ENCODE measurements around the gene ZBTB37. TPM values are rescaled to one million over a fixed set of nuclear protein-coding genes. Genes with fewer than 3 reads are reported as not detected.
A peak's percentile ranks its signal among the peaks of the same experiment; 100 is the strongest.
"Not testable (repeated sequence)": the region's sequence is repeated elsewhere in the genome, so short reads cannot be mapped to it uniquely, and the experiment has no call there.

The ZBTB37 gene
- total RNA-seq, 1 experiment from 2014 or later, result 3.8 TPM

DNA sequence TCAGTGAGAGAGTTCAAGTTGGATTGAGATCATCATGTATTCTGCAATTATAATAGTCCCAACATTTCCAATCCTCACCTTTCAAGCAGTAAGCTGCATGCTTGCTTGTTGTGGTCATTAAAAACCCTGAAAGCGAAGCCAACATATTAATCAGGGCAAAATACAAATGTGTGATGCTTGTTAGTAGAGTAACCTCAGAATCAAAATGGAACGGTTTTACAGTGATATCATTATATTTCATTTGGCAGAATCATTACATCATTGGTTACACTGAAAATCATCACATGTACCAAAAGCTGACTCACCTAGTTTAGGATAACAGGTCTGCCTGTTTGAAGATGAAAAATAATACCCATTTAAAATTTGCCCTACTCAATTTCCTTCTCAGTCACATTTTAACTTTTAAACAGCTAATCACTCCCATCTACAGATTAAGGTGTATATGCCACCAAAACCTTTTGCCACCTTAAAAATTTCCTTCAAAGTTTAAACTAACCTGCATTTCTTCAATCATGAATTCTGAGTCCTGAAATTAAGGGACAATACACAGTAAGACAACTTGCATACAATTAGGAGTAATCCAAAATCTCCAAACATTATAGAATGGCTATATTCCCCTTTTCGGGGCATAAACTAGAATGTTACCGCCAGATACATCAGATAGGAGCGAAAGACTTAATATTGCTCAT lies 3.9 kb upstream of the ZBTB37 start:
- peak; percentile 34 for DNase-seq (ENCODE audit: low read depth)

GRCh38 chr1:173865468-173866164 lies 2.6 kb upstream of the ZBTB37 start:
- peak; percentile 20 for DNase-seq (ENCODE audit: low read depth)

DNA sequence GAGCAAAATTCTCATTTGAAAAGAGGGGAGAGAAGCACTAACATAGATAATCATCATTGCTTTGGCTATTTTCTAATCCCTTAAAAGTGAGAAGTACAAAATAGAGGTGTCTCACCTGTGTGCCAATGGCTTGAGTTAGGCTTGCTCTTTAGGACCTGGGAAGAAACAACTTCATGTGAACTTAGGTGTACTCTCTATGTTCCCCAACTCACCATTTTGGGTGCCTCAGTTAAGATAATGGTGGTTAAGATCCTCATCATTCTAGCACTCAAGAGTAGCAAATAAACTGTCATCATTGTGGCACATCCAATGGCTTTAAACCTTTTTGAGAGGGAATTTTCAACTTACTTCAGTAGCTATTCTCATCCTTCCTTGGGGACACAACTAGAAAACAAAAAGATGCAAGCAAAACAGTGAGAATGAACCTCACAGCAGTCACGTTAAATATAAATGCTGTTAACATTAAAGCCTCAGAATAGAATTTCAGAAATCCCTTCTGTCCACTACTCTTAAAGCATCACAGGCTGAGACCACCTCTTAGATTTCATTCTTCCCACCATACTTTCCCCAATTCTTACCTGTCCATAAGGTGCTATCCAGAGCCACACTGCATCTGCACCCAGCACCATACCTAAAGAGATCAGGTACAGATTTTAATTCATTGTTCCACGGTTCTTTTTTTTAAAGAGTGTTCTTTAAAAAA lies 1.6 kb upstream of the ZBTB37 start:
- DNase-seq (ENCODE audit: low read depth), result peak; percentile 17

GRCh38 chr1:173867141-173867752 lies 933 bp upstream of the ZBTB37 start:
- DNase-seq (ENCODE audit: low read depth), result no peak

DNA sequence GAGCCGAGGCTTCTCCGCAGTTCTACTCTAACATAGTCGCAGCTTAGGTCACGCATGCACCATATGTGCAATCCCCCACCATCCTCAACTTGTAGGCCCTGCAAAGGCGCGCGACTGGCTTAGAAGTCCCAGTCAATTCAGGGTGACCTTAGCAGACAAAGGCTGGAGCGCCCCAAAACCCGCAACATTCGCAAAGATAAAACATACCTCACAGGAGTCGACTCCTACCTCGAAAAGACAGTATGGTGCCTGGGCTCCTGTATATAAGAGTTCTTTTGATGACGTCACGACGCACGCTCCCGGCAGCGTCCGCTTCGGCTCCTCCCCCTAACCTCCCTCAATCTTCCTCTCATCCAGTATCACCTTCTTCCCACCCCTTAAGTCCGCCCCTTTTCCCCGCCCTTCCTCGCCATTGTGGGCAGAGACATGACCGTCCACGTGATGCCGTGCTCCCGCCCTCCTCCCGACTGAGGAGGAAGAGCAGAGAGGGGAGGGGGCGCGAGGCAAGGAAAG lies 371 bp upstream of the ZBTB37 start, which contains the start of gene GAS5:
TSS of gene GAS5 (minus strand) at position 237 of the 513 bp plus-strand sequence.
- peak; percentile 98 for DNase-seq (ENCODE audit: low read depth)

- DNase-seq (ENCODE audit: low read depth), result no peak
These were observed 810 bp downstream of the ZBTB37 start for GRCh38 chr1:173869021-173869359.

DNA sequence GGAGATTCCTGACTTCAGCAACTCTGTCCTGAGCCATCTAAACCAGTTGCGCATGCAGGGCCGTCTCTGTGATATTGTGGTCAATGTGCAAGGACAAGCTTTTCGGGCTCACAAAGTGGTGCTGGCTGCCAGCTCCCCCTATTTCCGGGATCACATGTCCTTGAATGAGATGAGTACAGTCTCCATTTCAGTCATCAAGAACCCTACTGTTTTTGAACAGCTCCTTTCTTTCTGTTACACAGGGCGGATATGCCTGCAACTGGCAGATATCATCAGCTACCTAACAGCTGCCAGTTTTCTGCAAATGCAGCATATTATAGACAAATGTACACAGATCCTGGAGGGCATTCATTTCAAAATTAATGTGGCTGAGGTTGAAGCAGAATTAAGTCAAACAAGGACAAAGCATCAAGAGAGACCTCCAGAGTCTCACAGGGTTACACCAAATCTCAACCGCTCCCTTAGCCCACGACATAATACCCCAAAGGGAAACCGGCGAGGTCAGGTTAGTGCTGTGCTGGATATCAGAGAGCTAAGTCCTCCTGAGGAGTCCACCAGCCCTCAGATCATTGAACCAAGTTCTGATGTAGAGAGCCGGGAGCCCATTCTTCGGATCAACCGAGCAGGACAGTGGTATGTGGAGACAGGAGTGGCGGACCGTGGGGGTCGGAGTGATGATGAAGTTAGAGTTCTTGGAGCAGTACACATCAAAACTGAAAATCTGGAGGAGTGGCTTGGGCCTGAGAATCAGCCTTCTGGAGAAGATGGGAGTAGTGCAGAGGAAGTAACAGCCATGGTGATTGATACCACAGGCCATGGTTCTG lies 2.3 kb downstream of the ZBTB37 start:
- DNase-seq (ENCODE audit: low read depth), result no peak

GRCh38 chr1:173871091-173871490 lies 2.9 kb downstream of the ZBTB37 start:
- DNase-seq (ENCODE audit: low read depth), result no peak

DNA sequence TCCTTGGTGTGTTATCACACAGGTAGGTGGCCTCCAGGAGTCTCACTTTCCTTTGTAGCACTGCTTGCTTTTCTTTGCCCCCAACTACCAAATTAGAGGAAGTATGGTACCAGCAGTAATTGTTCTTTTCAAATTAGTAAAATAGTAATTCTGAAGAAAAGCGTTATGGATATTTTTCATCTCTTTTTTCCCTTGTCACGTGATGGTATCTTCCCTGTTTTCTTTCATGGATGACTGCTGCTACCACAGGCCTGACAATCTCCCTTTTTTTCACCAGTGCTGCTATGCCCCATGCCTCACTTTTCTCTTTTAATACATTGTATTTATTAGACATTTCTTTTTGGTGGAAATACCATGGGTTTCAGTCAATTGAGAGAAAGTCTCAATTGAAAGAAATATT lies 3.3 kb downstream of the ZBTB37 start:
- no peak for DNase-seq (ENCODE audit: low read depth)

- no peak for DNase-seq (ENCODE audit: low read depth)
These were observed 8.6 kb downstream of the ZBTB37 start for GRCh38 chr1:173876732-173877131.

GRCh38 chr1:173878251-173878650 lies 10.1 kb downstream of the ZBTB37 start:
- no peak for DNase-seq (ENCODE audit: low read depth)

GRCh38 chr1:173881117-173881516 lies 12.9 kb downstream of the ZBTB37 start:
- not testable (repeated sequence) for DNase-seq (ENCODE audit: low read depth)

GRCh38 chr1:173884701-173885100 lies 16.5 kb downstream of the ZBTB37 start:
- DNase-seq (ENCODE audit: low read depth), result no peak

- DNase-seq (ENCODE audit: low read depth), result no peak
These were observed 18.8 kb downstream of the ZBTB37 start for GRCh38 chr1:173886746-173887611.

DNA sequence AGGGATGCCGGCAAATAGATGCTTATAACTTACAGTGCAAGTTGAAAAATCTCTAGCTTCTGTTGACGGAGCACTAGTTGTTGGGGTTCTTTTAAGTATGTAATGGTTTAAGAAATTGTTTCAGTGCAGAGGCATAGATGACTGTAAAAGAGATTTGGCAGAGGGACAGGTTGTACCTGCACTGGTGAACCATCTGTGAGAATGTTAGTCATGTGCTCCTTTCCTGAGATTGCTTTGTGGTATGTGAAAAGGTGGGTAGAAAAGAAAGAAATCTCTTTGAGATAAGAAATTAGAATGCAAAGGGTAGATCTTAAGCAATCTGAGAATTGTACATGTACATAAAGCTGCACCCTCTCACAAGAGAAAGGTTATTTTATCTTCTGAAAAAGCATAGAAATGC lies 19.4 kb downstream of the ZBTB37 start:
- DNase-seq (ENCODE audit: low read depth), result no peak

DNA sequence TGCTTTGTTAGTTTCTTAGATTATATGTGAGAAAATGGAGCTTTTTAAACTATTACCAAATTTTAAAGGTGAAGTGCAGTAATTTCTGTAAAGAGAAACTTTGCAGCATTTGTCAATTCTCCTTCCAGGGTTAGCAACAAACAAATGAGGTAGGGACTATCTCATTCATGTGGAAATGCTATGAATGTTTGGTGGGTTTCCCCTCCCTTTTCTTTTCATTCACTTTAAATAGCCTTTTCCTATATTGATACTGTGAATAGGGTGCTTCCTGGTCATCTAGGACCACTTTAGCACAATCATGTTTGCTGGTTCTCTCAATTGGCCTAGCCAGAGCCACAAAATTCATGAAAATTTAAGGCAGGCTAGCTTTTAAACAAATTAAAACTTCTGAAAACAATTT lies 20.6 kb downstream of the ZBTB37 start:
- DNase-seq (ENCODE audit: low read depth), result no peak

DNA sequence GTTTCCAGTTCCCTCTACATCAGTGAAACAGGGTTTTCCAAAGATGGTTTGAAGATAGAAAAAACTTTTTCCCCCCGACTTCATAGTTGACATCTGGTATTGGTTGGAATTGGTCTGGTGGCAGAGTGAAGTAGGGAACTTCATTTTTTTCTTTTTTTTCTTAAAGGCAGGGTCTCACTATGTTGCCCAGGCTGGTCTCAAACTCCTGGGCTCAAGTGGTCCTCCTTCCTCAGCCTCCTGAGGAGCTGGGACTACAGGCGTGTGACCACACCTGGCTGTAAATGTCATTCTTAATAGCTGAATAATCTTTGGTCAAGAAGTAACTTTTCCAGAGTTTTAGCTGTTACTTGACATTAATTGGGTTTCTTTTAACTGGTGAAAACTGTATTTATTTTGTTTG lies 21.7 kb downstream of the ZBTB37 start:
- DNase-seq (ENCODE audit: low read depth), result no peak

- DNase-seq (ENCODE audit: low read depth), result no peak
These were observed 25.4 kb downstream of the ZBTB37 start for GRCh38 chr1:173893611-173894010.

DNA sequence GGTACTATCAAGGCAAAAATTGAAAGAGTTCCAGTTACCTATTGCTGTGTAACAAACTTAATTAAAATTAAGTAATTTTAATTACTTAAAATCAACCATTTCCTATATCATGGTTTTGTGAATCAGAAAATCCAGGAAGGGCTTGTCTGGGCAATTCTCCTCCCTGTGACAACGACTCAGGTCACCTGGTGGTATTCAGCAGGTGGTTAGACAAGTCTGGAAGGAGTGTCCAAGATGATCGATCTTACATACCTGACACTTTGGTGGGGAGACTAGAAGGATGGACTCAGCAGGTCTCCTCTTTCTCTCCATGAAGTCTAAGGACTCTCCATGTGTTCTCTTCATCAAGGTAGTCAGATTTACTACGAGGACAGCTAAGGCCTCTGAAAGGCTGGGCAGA lies 26.0 kb downstream of the ZBTB37 start:
- DNase-seq (ENCODE audit: low read depth), result no peak

DNA sequence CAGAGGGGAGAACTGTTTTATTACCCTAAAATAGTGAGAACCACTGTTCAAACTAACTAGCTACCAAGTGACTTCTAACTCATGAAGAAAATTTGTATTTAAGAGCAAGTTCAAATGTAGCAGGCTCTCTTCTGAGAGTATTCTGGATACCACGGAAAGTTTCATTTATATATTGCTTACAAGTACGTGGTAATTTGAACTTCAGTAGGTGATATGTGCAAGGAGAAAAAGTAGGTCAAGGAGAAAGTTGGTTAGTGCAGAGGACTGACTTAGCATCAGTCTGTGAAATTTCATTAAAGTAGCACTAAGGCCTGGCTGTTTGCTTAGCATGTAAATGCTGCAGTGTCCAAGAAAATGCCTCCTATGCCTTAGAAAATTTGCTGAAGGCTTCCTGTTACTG lies 32.2 kb downstream of the ZBTB37 start:
- no peak for DNase-seq (ENCODE audit: low read depth)

All from HT1080 (cell line).